HG02970 (cell line): ENCODE measurements around the gene NAT8L.

Experiments
- ATAC-seq: cut with Tn5 transposase; IDR thresholded peaks from one replicate; pipeline ENCODE4 v1.9.1; 2021; ENCODE audit warnings: mild to moderate bottlenecking, moderate library complexity, moderate number of reproducible peaks; ENCODE audit not compliant: unreplicated experiment, low FRiP score

The NAT8L gene

GRCh38 chr4:2044542-2045517 lies 14.3 kb upstream of the NAT8L start:
- ATAC-seq: no peak

DNA sequence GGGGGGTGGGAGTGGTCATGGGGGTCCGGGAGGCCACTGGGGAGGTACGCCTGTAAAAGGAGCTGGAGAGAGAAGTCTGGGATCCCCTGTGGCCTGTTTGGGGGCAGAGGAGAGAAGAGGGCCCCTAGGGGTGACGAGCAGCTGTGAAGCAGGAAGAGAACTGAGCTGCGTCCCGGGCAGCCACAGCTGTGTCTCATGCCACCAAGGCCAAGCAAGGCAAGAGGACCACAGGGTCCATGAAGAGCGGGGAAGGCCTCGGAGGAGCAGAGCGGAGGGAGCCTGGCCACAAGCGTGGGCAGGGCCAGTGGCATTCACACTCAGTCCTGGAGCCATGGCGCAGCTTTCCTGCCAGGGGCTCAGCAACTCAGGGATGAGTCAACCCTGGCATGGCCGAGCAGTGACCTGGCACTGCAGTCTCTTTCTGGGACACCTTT lies 13.6 kb upstream of the NAT8L start:
- no peak for ATAC-seq

GRCh38 chr4:2046031-2046961 lies 12.8 kb upstream of the NAT8L start:
- ATAC-seq: no peak

GRCh38 chr4:2047031-2047660 lies 12.0 kb upstream of the NAT8L start:
- no peak for ATAC-seq

GRCh38 chr4:2047781-2048581 lies 11.1 kb upstream of the NAT8L start:
- no peak for ATAC-seq

GRCh38 chr4:2048831-2049230 lies 10.3 kb upstream of the NAT8L start:
- ATAC-seq: no peak

DNA sequence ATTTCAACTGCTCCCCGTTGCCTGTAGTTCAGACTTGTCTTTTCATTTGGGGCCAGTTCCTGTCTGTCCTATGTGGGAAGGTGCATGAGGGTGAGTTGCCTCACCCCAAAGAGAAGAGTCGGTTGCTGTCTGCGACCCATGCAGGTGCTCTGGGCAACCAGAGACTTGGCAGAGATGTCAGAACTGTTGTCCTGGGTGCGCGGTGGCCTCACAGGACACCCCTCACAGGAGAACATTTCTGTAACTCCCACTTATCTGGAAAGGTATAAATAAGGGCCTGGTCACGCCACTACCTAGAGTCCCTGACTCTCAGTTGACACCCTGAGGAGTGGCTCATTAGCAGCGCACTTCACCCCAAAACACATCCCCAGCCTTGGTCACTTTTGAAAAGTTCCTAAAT lies 9.7 kb upstream of the NAT8L start:
- no peak for ATAC-seq

DNA sequence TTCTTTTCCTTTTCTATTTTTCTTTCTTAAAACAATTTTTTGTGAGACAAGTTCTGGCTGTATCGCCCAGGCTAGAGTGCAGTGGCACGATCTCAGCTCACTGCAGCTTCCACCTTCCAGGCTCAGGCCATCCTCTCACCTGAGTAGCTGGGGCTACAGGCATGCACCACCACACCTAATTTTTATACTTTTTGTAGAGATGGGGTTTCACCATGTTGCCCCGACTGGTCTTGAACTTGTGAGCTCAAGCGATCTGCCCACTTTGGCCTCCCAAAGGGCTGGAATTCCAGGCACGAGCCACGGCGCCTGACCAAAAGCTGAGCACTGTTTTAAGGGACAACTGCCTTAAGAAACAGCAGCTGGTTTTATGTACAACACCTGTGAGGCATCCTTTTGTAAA lies 9.3 kb upstream of the NAT8L start:
- ATAC-seq: no peak

DNA sequence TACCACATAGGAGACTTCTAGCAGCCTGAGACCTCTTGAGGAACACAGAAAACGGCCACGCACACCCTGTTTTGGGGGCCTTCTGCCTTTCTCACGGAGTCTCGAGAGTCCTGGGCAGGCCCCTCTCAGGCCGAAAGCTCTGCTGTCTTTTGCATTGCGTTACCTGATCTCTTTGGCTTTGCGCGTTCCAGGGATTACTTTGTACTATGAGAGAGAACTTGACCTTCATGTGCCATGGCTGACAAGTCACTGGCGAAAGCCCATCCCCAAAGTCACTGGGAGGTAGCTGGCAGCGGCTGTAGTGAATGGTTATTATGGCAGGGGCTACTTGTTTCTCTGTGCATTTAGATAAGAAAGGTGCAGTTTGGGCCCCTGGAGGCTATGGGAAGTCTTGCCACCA lies 8.0 kb upstream of the NAT8L start:
- no peak for ATAC-seq

GRCh38 chr4:2054217-2054616 lies 4.9 kb upstream of the NAT8L start:
- no peak for ATAC-seq

- no peak for ATAC-seq
Measured at GRCh38 chr4:2057382-2058065, 1.6 kb upstream of the NAT8L start.

DNA sequence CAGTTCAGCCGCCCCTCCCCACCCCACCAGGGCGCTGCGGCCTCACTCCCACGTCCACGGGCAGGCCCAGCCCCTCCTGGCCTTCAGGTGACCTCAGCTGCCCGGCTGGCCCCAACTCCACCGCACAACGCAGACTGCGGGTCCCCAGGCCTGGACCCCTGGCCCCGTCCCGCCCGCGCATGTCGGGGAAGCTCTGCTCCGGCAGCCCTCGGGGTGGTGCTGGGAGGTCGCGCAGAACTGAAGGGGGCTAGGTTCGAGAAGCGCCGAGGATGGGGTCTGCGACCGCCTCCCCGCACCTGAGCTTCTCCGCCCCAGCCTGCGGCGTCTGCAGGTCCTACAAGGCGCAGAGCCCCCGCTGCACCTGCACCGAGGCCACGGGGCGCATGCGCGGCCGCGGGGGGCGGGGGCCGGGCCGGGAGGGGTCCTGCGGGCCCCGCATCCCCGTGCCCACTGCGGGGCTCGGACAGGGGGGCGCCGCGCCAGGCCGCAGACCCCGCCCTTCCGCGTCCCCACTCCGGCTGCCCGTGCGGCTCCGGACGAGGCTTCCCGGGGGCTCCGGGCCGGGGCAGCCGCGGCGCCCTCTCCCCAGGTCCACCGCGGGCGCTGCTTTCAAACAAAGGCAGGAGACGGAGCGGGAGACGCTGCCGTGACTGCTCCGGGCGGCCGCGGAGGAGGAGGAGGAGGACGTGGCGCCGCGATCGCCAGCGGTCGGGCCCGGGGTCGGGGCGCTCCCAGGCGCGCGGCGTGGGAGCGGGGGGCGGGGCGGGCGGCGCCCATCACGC lies 672 bp upstream of the NAT8L start:
- no peak for ATAC-seq

DNA sequence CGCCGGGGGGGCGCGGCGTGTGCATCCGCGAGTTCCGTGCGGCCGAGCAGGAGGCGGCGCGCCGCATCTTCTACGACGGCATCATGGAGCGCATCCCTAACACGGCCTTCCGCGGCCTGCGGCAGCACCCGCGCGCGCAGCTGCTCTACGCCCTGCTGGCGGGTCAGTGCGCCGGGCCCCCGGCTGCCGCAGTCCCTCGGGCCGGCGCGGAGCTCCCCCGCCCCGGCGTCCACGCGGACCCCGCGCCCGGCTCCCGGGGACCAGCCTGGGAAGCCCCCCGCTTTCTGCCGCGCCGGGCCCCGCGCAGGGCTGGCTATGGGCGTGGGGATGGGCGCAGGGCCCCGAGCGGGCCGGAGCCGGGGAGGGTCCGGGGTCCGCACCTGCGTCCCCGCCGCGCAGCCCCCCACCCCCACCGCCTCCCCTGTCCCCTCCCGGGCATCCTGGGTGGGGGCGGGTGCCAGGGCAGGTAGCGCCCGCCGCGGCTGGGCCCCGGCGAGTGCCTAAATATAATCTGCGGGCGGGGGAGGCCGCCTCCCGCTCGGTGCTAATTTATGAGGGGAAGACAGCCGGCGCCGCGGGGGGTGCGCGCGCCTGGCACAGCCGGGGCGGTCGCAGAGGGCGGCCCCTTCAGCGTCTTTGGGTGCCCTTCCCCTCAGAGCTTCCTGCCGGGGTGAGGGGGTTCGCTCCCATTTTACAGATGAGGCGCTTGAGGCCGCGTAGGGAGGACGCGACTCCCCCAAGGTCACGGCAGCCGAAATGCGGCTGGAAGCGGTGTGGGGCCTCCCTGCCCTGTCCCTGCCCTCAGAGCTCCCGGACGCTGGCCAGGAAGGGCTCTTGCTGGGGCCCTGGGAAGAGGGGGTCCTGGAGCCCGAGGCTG lies 837 bp downstream of the NAT8L start:
- ATAC-seq: no peak

DNA sequence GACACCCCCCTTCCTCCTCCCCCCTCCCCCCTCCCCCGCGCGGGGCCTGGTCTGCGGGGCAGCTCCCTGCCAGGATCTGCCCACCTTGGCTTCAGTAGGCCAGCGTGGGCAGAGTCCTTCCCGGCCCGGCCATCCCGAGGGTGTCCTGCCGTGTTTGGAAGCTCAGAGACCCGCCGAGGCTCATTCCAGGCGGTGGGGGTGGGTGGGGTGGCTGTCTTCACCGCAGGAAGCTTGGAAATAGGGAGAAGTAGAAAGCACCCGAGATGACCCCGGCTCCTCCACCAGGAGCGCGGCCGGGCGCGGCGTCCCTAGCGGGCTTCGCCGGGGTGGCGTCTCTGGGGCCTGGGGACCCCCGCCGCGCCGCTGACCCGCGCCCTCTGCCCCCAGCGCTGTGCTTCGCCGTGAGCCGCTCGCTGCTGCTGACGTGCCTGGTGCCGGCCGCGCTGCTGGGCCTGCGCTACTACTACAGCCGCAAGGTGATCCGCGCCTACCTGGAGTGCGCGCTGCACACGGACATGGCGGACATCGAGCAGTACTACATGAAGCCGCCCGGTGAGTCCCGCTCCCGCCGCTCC lies 1.6 kb downstream of the NAT8L start:
- ATAC-seq: no peak

GRCh38 chr4:2061186-2062131 lies 2.3 kb downstream of the NAT8L start:
- ATAC-seq: no peak

- ATAC-seq: no peak
Measured at GRCh38 chr4:2062168-2062807, 3.2 kb downstream of the NAT8L start.
